GM20000 (cell line): ENCODE measurements around the gene KRT85.
A peak's percentile ranks its signal among the peaks of the same experiment; 100 is the strongest.

Experiments
- DNase-seq: peaks from one replicate; pipeline ENCODE4 v3.0.0; 2012; ENCODE audit warnings: low spot score
- TF ChIP-seq, protein P1 (sequence below): IDR thresholded peaks from 2 replicates; pipeline ENCODE4 v1.5.1; 2012; ENCODE audit warnings: mild to moderate bottlenecking, control low read depth; ENCODE audit errors: extremely low read depth, missing control alignments

KRT85 gene

DNA sequence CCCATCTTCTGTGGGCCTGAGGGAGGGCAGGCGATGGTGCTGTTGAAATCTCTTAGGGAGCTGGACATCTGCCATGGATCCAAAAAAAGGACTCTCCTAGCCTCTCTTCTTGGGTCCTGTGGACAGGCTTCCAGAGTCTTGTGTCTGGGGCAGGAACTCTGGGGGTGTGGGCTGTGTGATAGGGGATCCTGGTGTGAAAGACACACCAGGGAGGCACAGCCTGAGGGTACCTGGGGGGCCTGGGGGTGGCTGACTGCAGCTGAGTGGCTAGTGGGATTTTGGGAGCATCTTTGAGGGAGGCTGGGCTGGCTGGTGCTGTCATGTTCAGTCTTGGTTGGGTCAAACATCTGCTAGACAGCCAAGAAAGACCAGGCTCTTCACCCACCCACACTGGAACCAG is 44.3 kb downstream of the KRT85 start:
- TF ChIP-seq, protein P1, sequence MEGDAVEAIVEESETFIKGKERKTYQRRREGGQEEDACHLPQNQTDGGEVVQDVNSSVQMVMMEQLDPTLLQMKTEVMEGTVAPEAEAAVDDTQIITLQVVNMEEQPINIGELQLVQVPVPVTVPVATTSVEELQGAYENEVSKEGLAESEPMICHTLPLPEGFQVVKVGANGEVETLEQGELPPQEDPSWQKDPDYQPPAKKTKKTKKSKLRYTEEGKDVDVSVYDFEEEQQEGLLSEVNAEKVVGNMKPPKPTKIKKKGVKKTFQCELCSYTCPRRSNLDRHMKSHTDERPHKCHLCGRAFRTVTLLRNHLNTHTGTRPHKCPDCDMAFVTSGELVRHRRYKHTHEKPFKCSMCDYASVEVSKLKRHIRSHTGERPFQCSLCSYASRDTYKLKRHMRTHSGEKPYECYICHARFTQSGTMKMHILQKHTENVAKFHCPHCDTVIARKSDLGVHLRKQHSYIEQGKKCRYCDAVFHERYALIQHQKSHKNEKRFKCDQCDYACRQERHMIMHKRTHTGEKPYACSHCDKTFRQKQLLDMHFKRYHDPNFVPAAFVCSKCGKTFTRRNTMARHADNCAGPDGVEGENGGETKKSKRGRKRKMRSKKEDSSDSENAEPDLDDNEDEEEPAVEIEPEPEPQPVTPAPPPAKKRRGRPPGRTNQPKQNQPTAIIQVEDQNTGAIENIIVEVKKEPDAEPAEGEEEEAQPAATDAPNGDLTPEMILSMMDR: no peak
- no peak for DNase-seq

DNA sequence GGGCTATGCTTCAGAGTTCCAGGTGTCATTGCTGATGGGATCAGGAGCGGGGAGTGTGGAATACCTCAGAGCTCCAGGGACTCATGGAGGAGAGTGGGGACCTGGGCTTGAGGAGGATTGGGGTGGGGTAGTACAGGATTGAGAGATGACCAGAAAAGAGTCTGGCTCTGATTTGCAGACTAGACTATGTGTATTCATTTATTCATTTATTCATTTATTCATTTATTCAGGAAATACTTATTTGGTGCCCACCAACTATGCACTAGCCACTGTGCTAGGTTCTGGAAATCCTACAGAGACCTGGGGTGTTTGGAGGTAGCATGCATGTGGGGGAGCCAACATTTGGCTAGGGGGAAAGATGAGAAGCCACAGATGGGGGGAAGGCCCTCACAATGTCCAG is 45.2 kb downstream of the KRT85 start:
- TF ChIP-seq, protein P1: no peak
- peak; percentile 11 for DNase-seq

DNA sequence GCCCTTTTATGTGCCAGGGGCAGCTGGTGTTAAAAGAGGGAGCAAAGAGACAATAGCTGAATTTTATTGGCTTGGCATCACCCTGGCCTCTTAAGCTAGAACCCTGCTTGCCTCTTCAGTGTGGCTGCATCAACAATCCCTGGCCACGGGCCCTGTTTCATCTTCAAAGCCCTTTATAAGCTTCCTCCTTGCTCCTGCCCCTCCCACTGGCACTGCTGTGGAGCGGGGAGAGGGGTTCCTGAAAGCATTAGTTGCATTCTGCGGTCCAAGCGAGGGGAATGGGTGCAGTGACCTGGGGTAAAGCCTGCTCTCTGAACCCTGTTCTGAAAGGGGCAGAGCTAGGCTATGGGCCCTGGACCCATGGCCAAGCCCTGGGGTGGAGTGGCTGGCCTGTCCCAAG is 45.9 kb downstream of the KRT85 start:
- peak; percentile 13 for DNase-seq
- TF ChIP-seq, protein P1: no peak

DNA sequence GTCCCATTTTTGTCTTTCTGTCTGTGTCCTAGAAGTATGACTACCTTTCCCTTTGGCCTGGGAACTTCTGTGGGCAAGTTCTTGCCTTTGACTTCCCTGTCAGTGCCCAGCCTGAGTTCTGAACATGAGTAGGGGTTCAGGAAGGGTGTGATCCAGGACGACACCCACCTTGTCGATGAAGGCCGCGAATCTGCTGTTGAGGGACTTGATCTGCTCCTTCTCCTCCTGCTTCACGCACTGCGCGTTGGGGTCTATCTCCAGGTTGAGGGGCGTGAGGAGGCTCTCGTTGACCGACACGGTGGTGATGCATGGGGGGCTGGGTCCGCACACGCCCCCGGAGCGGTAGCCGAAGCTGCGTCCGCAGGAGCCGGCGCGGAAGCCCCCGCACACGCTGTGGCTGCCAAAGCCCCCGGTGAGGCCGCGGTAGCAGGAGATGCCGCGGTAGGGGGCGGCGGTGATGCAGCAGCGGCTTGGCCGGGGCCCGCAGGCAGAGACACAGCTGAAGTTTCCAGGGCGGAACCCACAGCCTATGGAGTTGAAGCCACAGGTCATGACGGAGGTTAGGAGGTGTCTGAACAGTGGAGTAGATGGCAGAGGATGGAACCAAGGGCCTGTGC is 46.4 kb downstream of the KRT85 start, which contains the start of gene KRT83:
TSS of gene KRT83 (minus strand) at position 615 of the 617 bp plus-strand sequence. CDS start at position 552, 63 bp downstream.
- TF ChIP-seq, protein P1: no peak
- no peak for DNase-seq

DNA sequence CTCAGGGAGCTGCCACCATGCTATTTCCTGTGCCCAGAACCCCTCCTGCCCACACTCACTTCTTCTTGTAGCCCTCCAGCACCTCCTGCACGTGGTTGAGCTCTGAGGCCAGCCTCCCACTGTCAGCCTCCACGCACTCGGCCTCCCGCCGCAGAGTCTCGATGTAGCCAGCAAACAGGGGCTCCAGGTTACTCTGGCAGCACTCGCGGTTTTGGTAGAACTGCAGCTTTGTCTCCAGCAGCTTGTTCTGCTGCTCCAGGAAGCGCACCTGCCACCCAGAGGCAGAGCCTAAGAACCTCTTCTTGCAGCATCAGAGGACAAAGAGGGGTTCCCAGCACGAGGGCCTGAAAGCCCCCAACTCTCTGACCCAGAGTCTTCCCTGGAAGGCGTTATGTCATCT is 48.2 kb downstream of the KRT85 start:
- TF ChIP-seq, protein P1: no peak
- DNase-seq: peak; percentile 12

DNA sequence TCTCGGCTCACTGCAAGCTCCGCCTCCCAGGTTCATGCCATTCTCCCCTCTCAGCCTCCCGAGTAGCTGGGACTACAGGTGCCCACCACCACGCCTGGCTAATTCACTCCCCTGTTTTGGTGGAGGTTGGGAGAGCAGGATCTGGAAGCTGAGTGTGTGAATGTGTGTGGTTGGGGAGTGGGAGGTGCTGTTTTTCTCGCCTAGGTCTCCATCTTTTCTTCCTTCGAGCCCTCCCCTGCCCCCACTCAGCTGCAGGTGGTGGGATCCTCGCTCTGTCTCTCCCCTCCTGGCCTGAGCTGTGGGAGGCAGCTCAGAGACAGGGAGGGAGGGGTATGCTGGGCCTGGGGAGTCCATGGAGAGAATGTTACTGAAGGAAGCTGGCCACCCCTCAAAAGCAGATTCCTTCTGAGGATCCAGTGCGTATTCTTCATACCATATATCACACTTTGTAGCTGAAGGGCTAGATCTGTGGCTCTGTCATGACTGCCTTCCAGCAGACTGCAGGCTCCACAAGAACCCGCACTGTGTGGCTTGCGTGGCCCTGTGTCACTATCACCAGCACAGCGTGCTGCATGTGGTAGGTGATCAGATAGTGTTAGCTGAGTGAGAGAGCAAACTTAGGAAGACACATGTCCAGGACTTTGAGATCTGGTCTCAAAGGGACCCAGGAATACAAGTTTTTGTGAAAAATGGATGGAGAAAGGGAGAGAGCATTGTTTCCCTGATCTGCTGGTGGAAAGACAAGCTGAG is 48.9 kb downstream of the KRT85 start:
- DNase-seq: peak; percentile 15
- TF ChIP-seq, protein P1: no peak

DNA sequence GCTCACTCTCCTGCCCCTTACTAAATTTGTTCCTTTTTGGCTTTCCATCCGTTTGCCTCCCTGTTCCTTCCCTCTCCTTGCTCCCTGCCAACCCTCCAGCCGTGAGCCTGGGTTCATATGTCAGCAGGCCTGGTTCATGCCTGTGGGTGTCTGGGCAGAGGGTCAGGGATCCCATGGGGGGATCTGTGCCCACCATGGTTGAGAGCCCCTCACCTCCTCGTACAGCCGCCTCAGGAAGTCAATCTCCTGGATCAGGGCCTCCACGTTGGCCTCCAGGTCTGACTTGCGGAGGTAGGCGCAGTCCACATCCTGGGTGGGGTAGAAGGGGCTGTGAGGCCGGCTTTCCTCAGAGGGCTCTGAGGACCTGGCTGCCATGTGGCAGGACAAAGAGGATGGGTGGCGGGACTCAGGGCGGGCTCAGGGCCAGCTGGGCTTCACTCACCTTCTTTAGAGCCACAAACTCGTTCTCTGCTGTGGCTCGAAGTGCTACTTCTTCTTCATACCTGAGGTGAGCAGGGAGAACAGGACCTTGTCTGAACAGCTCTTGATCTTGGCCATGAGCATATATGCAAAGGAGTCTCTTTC is 49.7 kb downstream of the KRT85 start:
- DNase-seq: peak; percentile 10
- TF ChIP-seq, protein P1: no peak
